GM12864 (cell line): Measurements from ENCODE around the gene TRPV3.

Experiments
- DNase-seq: peaks from one replicate; pipeline ENCODE4 v3.0.0-alpha.2; 2011; ENCODE audit warnings: low read depth
- H3K4me3 ChIP-seq: 2 replicates; pipeline ENCODE4 v1.5.1; 2011; ENCODE audit warnings: mild to moderate bottlenecking, low read depth, low read length, control low read depth
- CTCF ChIP-seq: IDR thresholded peaks from 2 replicates; pipeline ENCODE4 v1.5.1; 2011; ENCODE audit warnings: low read depth, mild to moderate bottlenecking, moderate library complexity, low read length, control low read depth, inconsistent platforms; ENCODE audit errors: missing control alignments

The TRPV3 gene

GRCh38 chr17:3529817-3530741 is 27.5 kb downstream of the TRPV3 start:
- no peak for TF ChIP-seq CTCF
- no peak overlapping the region for H3K4me3 ChIP-seq
- DNase-seq, result no peak

GRCh38 chr17:3528880-3529511 is 28.6 kb downstream of the TRPV3 start:
- no peak for DNase-seq
- no peak for TF ChIP-seq CTCF
- no peak overlapping the region for H3K4me3 ChIP-seq

- H3K4me3 ChIP-seq, result no peak overlapping the region
- no peak for TF ChIP-seq CTCF
- DNase-seq, result no peak
Measured at GRCh38 chr17:3528403-3528851, 29.2 kb downstream of the TRPV3 start.

GRCh38 chr17:3527896-3528295 is 29.7 kb downstream of the TRPV3 start:
- no peak for TF ChIP-seq CTCF
- H3K4me3 ChIP-seq, result no peak overlapping the region
- DNase-seq, result no peak

GRCh38 chr17:3527468-3527867 is 30.1 kb downstream of the TRPV3 start:
- H3K4me3 ChIP-seq, result no peak overlapping the region
- DNase-seq, result no peak
- no peak for TF ChIP-seq CTCF

GRCh38 chr17:3526971-3527370 is 30.6 kb downstream of the TRPV3 start:
- no peak for DNase-seq
- no peak overlapping the region for H3K4me3 ChIP-seq
- TF ChIP-seq CTCF, result no peak
